ENCODE data around the gene ADGRA3. TPM values are rescaled to one million over a fixed set of nuclear protein-coding genes. Genes with fewer than 3 reads are reported as not detected.

The ADGRA3 gene
- polyA plus RNA-seq, 1 donor from 2014 or later, result 0.14 TPM

GRCh38 chr4:22454955-22455354, 60.9 kb downstream of the ADGRA3 start:
- H3K27ac Mint-ChIP-seq, result no peak overlapping the region

DNA sequence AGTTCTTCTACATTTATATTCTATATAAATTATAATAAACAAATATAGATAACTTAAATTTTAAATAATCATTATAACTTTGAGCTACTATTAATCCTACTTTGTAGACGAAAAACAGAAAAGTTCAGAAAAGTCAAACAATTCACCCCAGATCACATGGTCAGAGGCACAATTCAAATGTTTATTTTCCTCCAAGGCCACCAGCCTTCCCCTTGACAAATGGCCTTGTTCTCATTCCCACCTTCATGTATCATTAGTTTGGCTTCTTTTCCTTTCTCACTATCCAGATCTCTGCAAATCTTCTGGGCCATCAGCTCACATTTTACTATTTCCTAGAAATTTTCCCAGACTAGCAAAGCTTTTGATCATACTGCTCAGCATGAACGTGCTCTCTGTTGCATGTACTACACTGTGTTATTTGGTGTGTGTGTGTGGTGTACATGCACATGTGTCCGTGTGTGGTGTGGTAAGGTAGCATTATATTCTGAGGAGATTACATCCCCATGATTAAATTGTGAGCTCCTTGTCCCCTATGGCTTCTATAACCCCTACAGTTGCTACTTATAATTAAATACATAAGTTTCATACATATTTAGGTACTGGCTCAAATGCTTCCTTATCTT, 61.5 kb downstream of the ADGRA3 start:
- Mint-ChIP-seq H3K9me3 (peaks cover 0 to 2% (median 0%) of the 10 kb centered on the region in 3 donors), H3K27ac (no peak overlapping the region)

More at GRCh38 chr4:22454955-22455354, 60.9 kb downstream of the ADGRA3 start:
- H3K4me3 Mint-ChIP-seq, result no peak overlapping the region
- H3K4me1 Mint-ChIP-seq, result no peaks in the 10 kb centered on the region
- H3K9me3 Mint-ChIP-seq, result peaks cover 0 to 2% (median 0%) of the 10 kb centered on the region in 3 donors
- H3K36me3 Mint-ChIP-seq, result no peaks in the 10 kb centered on the region
- no peaks in the 10 kb centered on the region for H3K27me3 Mint-ChIP-seq

DNA sequence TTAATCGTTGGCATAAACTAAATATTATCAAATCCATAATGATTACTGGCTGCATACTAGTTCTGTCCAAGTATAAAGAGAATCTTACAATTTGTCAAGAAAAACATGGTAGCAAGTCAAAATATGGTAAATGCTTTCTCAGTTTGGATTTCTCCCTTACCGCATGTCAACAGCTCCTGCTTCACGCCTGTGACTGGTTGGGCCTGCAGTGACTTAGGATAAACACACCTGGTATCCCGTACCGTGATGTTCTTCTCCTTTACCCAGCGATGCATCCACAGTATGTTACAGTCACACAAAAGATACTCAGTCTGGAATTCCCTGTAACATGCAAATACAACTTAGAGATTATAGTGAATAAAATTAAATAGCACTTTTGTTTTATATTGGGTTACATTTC, 71.1 kb downstream of the ADGRA3 start:
- H3K27me3 Mint-ChIP-seq, result no peaks in the 10 kb centered on the region
- H3K9me3 Mint-ChIP-seq, result peaks cover 0 to 4% (median 3%) of the 10 kb centered on the region in 3 donors
- H3K4me3 Mint-ChIP-seq, result no peak overlapping the region
- no peak overlapping the region for H3K27ac Mint-ChIP-seq
- H3K36me3 Mint-ChIP-seq, result no peaks in the 10 kb centered on the region
- no peaks in the 10 kb centered on the region for H3K4me1 Mint-ChIP-seq

More for the DNA sequence above, 61.5 kb downstream of the ADGRA3 start:
- no peaks in the 10 kb centered on the region for H3K4me1 Mint-ChIP-seq
- H3K4me3 Mint-ChIP-seq, result no peak overlapping the region
- no peaks in the 10 kb centered on the region for H3K36me3 Mint-ChIP-seq
- H3K27me3 Mint-ChIP-seq, result no peaks in the 10 kb centered on the region

DNA sequence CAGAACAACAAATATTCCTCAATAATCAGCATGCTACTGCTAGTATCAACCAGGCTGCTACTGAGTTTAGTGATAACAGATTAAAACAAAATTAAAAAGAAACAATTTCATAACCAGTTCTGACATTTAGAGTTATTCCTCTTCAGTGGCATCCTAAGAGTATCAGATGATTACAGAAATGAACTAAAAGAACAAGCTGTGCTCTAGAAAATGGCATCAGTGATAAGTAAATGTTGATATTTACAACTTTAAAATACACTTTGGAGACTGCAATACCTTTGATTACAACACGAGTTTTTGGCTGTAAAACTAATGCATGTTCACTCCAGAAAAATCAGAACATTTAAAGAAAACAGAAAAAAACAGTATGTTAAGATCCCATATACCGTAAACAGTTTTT, 72.9 kb downstream of the ADGRA3 start:
- Mint-ChIP-seq H3K9me3 (peaks cover 0 to 3% (median under 1%) of the 10 kb centered on the region in 3 donors), H3K27ac (no peak overlapping the region), H3K4me1 (no peaks in the 10 kb centered on the region), H3K36me3 (no peaks in the 10 kb centered on the region), H3K27me3 (no peaks in the 10 kb centered on the region), H3K4me3 (no peak overlapping the region)

DNA sequence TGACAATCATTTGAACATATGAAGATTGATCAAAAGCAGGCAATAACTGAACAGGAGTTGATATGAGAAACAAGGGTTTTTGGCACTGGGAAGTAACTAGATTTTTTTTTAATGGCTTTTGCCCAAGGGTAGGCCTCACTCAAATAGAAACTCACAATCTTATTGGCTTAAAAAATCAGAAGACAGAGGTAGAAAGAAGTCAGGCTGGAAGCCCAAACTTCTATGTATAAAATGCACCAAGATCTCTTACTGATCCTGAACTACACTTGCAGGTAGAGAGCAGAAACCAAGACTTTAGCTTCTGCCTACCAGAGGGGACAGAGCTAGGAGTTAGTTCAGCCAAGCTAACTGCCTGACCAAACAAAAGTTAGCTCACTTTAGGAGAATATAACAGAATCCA, 74.9 kb downstream of the ADGRA3 start:
- Mint-ChIP-seq H3K36me3 (no peaks in the 10 kb centered on the region), H3K9me3 (no peaks in the 10 kb centered on the region), H3K27ac (no peak overlapping the region), H3K27me3 (no peaks in the 10 kb centered on the region), H3K4me1 (no peaks in the 10 kb centered on the region), H3K4me3 (peak overlapping the region in 1 of 4 donors; percentile 32)

DNA sequence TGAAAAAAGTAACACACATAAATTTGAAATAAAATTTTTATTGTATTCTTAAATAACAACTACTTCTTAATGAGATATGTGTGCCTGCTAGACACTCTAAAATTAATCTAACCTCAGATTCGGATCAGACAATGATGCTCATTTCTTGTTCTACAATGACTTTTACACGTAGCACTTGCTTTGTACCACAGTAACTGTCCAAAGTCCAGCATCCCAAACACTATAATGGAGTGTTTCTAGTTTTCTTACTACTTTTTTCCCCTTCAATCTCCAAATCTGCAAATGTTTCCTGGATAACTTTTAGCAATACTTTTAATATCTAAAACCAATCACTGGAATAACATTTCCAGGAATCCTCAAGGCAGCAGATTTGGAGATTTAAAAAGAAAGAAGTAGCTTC, 75.9 kb downstream of the ADGRA3 start:
- Mint-ChIP-seq H3K4me1 (no peaks in the 10 kb centered on the region), H3K27me3 (no peaks in the 10 kb centered on the region), H3K27ac (no peak overlapping the region), H3K36me3 (no peaks in the 10 kb centered on the region), H3K4me3 (no peak overlapping the region), H3K9me3 (peaks cover 0 to 5% (median 0%) of the 10 kb centered on the region in 3 donors)

GRCh38 chr4:22435652-22436051, 80.2 kb downstream of the ADGRA3 start:
- H3K4me3 Mint-ChIP-seq, result no peak overlapping the region
- H3K4me1 Mint-ChIP-seq, result no peaks in the 10 kb centered on the region

GRCh38 chr4:22434895-22435294, 81.0 kb downstream of the ADGRA3 start:
- no peaks in the 10 kb centered on the region for H3K36me3 Mint-ChIP-seq
- H3K9me3 Mint-ChIP-seq, result peaks cover 0 to 5% (median 0%) of the 10 kb centered on the region in 3 donors
- H3K27me3 Mint-ChIP-seq, result no peaks in the 10 kb centered on the region
- no peak overlapping the region for H3K4me3 Mint-ChIP-seq
- H3K27ac Mint-ChIP-seq, result no peak overlapping the region
- no peaks in the 10 kb centered on the region for H3K4me1 Mint-ChIP-seq

More at GRCh38 chr4:22435652-22436051, 80.2 kb downstream of the ADGRA3 start:
- H3K36me3 Mint-ChIP-seq, result no peaks in the 10 kb centered on the region
- H3K27me3 Mint-ChIP-seq, result no peaks in the 10 kb centered on the region
- peaks cover 0 to 5% (median 0%) of the 10 kb centered on the region in 3 donors for H3K9me3 Mint-ChIP-seq
- no peak overlapping the region for H3K27ac Mint-ChIP-seq

GRCh38 chr4:22430626-22431025, 85.2 kb downstream of the ADGRA3 start:
- peaks cover 0 to 2% (median 0%) of the 10 kb centered on the region in 3 donors for H3K9me3 Mint-ChIP-seq
- H3K27me3 Mint-ChIP-seq, result no peaks in the 10 kb centered on the region
- H3K36me3 Mint-ChIP-seq, result no peaks in the 10 kb centered on the region
- no peaks in the 10 kb centered on the region for H3K4me1 Mint-ChIP-seq
- no peak overlapping the region for H3K27ac Mint-ChIP-seq
- no peak overlapping the region for H3K4me3 Mint-ChIP-seq

- no peak overlapping the region for H3K27ac Mint-ChIP-seq
- no peaks in the 10 kb centered on the region for H3K4me1 Mint-ChIP-seq
- no peaks in the 10 kb centered on the region for H3K27me3 Mint-ChIP-seq
- H3K4me3 Mint-ChIP-seq, result no peak overlapping the region
- H3K9me3 Mint-ChIP-seq, result peaks cover 0 to 4% (median 0%) of the 10 kb centered on the region in 3 donors
- no peaks in the 10 kb centered on the region for H3K36me3 Mint-ChIP-seq
Observed at GRCh38 chr4:22428441-22428840, 87.4 kb downstream of the ADGRA3 start.

DNA sequence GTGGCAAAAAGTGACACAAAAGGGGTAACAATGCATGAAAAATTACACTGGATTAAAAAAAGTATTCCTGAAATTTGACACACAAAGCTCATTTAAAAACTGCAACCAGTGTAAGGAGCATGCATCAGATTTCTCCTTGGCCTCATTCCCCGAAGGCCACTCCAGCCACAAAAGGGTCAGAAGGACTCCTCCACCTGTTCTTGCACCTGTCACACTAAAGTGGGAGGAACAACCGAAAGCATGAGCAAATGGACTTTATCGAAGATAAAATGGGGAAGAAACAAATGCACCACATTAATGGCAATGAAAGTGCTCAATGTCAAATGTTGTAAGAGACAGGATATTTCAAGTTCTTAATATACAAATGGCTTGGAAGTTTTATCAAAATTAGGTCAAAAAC, 88.2 kb downstream of the ADGRA3 start:
- no peaks in the 10 kb centered on the region for H3K4me1 Mint-ChIP-seq
- no peak overlapping the region for H3K4me3 Mint-ChIP-seq
- no peaks in the 10 kb centered on the region for H3K27me3 Mint-ChIP-seq
- H3K27ac Mint-ChIP-seq, result no peak overlapping the region
- peaks cover 0 to 4% (median 0%) of the 10 kb centered on the region in 3 donors for H3K9me3 Mint-ChIP-seq
- no peaks in the 10 kb centered on the region for H3K36me3 Mint-ChIP-seq

DNA sequence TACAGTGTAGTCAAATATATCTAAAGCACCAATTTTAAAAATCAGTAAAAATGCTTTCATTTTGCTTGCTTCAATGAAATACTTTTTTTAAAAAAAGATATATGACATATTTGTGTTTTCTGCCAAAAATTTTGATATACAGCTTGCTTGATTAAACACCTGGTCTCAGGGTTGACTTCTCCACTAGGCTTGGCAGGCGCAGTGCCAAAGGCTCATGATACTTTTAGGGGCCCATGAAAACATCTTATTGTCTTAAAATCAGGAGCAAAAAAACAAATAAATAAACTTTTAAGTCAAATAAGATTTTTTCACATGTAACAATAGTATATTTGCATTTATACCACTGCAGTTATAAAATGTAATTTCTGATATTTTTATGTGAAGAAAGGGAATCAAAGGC, 95.6 kb downstream of the ADGRA3 start:
- no peaks in the 10 kb centered on the region for H3K4me1 Mint-ChIP-seq
- no peaks in the 10 kb centered on the region for H3K27me3 Mint-ChIP-seq
- H3K9me3 Mint-ChIP-seq, result peaks cover 0 to 4% (median 4%) of the 10 kb centered on the region in 3 donors
- H3K4me3 Mint-ChIP-seq, result no peak overlapping the region
- no peak overlapping the region for H3K27ac Mint-ChIP-seq
- no peaks in the 10 kb centered on the region for H3K36me3 Mint-ChIP-seq

- no peaks in the 10 kb centered on the region for H3K4me1 Mint-ChIP-seq
- H3K9me3 Mint-ChIP-seq, result peaks cover 0 to 4% (median 0%) of the 10 kb centered on the region in 3 donors
- H3K4me3 Mint-ChIP-seq, result no peak overlapping the region
- H3K27me3 Mint-ChIP-seq, result no peaks in the 10 kb centered on the region
- H3K27ac Mint-ChIP-seq, result no peak overlapping the region
- H3K36me3 Mint-ChIP-seq, result no peaks in the 10 kb centered on the region
Observed at GRCh38 chr4:22417408-22417807, 98.5 kb downstream of the ADGRA3 start.

DNA sequence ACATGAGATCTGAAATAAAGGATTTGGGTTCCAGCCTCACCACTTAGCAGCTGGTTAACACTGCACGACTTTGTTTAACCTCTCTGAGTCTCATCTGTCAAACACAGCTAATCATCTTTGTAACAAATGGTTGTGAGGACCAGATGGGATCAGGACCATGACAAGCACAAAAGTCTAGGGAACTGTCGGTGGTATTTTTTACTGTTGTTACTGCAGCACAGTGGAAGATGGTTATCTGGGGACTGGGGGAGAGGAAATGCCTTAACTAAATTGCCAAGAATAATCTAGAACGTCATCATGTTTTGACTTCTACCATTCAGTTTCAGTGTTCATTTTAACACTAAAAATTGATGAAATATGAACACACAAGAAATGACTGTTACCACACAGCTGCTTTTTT, 99.5 kb downstream of the ADGRA3 start:
- Mint-ChIP-seq H3K4me1 (no peaks in the 10 kb centered on the region), H3K9me3 (peaks cover 0 to 4% (median 0%) of the 10 kb centered on the region in 3 donors), H3K36me3 (no peaks in the 10 kb centered on the region), H3K27me3 (no peaks in the 10 kb centered on the region), H3K27ac (no peak overlapping the region), H3K4me3 (no peak overlapping the region)

DNA sequence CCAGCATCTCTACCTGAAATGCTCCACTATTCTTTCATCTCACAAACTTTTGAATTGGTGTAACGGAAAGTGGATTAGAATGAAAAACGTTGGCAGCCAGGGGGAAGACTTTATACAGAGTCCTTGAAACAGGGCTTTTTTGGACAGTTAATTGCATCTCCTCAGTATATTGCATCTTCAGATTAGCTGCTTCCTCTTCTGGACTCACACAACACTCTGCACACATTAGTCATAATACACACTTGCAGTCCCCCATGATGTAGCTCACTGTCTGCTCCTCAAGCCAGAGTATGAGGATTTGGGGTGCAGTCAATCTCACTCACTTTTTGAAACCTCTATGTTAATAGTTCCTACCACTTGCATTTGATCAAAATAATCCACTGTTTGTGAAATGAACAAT, 101.0 kb downstream of the ADGRA3 start:
- H3K9me3 Mint-ChIP-seq, result peaks cover 0 to 3% (median 0%) of the 10 kb centered on the region in 3 donors
- H3K4me1 Mint-ChIP-seq, result no peaks in the 10 kb centered on the region
- H3K36me3 Mint-ChIP-seq, result no peaks in the 10 kb centered on the region
- H3K27ac Mint-ChIP-seq, result no peak overlapping the region
- H3K27me3 Mint-ChIP-seq, result no peaks in the 10 kb centered on the region
- no peak overlapping the region for H3K4me3 Mint-ChIP-seq

DNA sequence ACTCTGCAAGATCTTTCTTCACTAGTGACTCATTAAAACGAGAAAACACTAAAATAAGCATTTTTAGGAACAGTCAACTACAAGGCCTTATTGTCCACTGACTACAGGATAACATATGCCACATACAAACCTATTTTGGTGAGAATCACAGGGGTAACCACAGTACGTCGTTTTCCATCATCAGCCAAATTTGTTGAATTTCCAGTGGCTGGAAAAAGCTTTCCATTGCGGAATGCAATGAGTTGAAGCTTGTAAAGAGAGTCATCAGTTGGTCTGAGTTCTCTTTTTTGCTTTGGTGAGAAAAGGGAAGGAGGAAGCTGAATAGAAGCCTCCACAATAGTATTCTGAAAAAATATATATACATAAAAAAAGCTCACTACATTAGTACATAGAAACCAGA, 102.4 kb downstream of the ADGRA3 start:
- Mint-ChIP-seq H3K4me3 (no peak overlapping the region), H3K27me3 (no peaks in the 10 kb centered on the region), H3K27ac (no peak overlapping the region), H3K9me3 (no peaks in the 10 kb centered on the region), H3K36me3 (no peaks in the 10 kb centered on the region), H3K4me1 (no peaks in the 10 kb centered on the region)
